Measurements from ENCODE around the gene CARD9. TPM values are rescaled to one million over a fixed set of nuclear protein-coding genes. Genes with fewer than 3 reads are reported as not detected.

The CARD9 gene
- total RNA-seq, 1 experiment from 2014 or later, result 1.7 TPM

- Histone ChIP-seq H3K27me3 (ENCODE audit: control insufficient read depth, insufficient read depth, low read length) (no peaks in the 10 kb centered on the region), H3K4me3 (ENCODE audit: low read depth in 2 of 2, low read length in 2 of 2) (no peak overlapping the region), H3K9me3 (ENCODE audit: control insufficient read depth, insufficient read depth, low read depth, low read length) (no peaks in the 10 kb centered on the region), H3K36me3 (ENCODE audit: control insufficient read depth, insufficient read depth, low read length) (peaks cover 4% of the 10 kb centered on the region), H3K27ac (ENCODE audit: low read length) (no peak overlapping the region), H3K4me1 (ENCODE audit: control insufficient read depth, insufficient read depth, low read length) (no peaks in the 10 kb centered on the region)
- intact Hi-C loops (cut with micrococcal nuclease; ENCODE audit: unreplicated experiment) (no loop called here), in situ Hi-C loops (cut with HindIII; ENCODE audit: low pct_unique_long_range_greater_than_20kb, low sequenced_read_pairs) (no loop called here)
- CTCF ChIA-PET, result no interaction called here
- TF ChIP-seq POLR2AphosphoS5 (IDR thresholded peaks at IDR 0.05; ENCODE audit: low read depth, low read length) (no peak), SIN3A (IDR thresholded peaks at IDR 0.05; ENCODE audit: borderline replicate concordance, insufficient read depth, low read depth, low read length) (no peak), REST (IDR thresholded peaks at IDR 0.05; ENCODE audit: insufficient read depth in 1 of 2, low read depth in 2 of 2, low read length in 1 of 2) (no peak), CTCF (IDR thresholded peaks at IDR 0.05) (no peak), TCF7L2 (IDR thresholded peaks at IDR 0.05; ENCODE audit: low read depth, low read length) (no peak)
- BruUV-seq (replicated peaks), result no TSS peak
- DNase-seq (ENCODE audit: low read depth, low spot score), result no peak
- no peak for ATAC-seq
- POLR2A ChIA-PET, result no interaction called here
Measured at GRCh38 chr9:136418182-136419091, 45.0 kb upstream of the CARD9 start.

- TF ChIP-seq REST (IDR thresholded peaks at IDR 0.05; ENCODE audit: insufficient read depth in 1 of 2, low read depth in 2 of 2, low read length in 1 of 2) (no peak), SIN3A (IDR thresholded peaks at IDR 0.05; ENCODE audit: borderline replicate concordance, insufficient read depth, low read depth, low read length) (no peak), TCF7L2 (IDR thresholded peaks at IDR 0.05; ENCODE audit: low read depth, low read length) (no peak), POLR2AphosphoS5 (IDR thresholded peaks at IDR 0.05; ENCODE audit: low read depth, low read length) (no peak), CTCF (IDR thresholded peaks at IDR 0.05) (no peak)
- ChIA-PET CTCF (no interaction called here), POLR2A (interaction anchor here (0.5 kb wide), 1 partner anchor 277 kb away, joined by 4 read pairs; no protein-coding TSS in a partner anchor)
- Histone ChIP-seq H3K4me1 (ENCODE audit: control insufficient read depth, insufficient read depth, low read length) (peaks cover 2% of the 10 kb centered on the region; the same call in 1 of the 2 replicates), H3K9me3 (ENCODE audit: control insufficient read depth, insufficient read depth, low read depth, low read length) (no peaks in the 10 kb centered on the region), H3K4me3 (ENCODE audit: low read depth in 2 of 2, low read length in 2 of 2) (no peak overlapping the region), H3K27ac (ENCODE audit: low read length) (no peak overlapping the region), H3K36me3 (ENCODE audit: control insufficient read depth, insufficient read depth, low read length) (peaks cover 6% of the 10 kb centered on the region), H3K27me3 (ENCODE audit: control insufficient read depth, insufficient read depth, low read length) (no peaks in the 10 kb centered on the region)
- no peak for ATAC-seq
- intact Hi-C loops (cut with micrococcal nuclease; ENCODE audit: unreplicated experiment) (no loop called here), in situ Hi-C loops (cut with HindIII; ENCODE audit: low pct_unique_long_range_greater_than_20kb, low sequenced_read_pairs) (no loop called here)
- BruUV-seq (replicated peaks), result no TSS peak
- no peak for DNase-seq (ENCODE audit: low read depth, low spot score)
Measured at GRCh38 chr9:136416914-136417313, 43.4 kb upstream of the CARD9 start.
